H1 (cell line): ENCODE measurements around the gene BYSL. TPM values are rescaled to one million over a fixed set of nuclear protein-coding genes. Genes with fewer than 3 reads are reported as not detected.

Experiments
- GABPA ChIP-seq: IDR thresholded peaks from 2 replicates; pipeline ENCODE4 v1.6.1; 2011; ENCODE audit warnings: mild to moderate bottlenecking, low read length, moderate library complexity, borderline replicate concordance; ENCODE audit not compliant: insufficient read depth
- polyA plus RNA-seq, 7 experiments: library from polyadenylated mRNA; depleted of rRNA in 3 of 7; stranded (reverse) in 5 of 7; unstranded in 2 of 7; fragments of >200 nt in 5 of 7; fragments of 200-250 nt in 2 of 7; gene quantifications; 1 replicate in 5 of 7; 2 replicates in 1 of 7; 4 replicates in 1 of 7; pipeline versions ENCODE4 v1.2.1 to v1.2.3, GENCODE V29; 2011 to 2013; ENCODE audit warnings: missing spikeins in 2 of 7, mixed read lengths in 2 of 7
- total RNA-seq: library from RNA; stranded (reverse); fragmentation: NEBNext Ultra II Directional; extraction: Animal tissue kit (Norgen Biotek cat#: 25700); gene quantifications from 2 replicates; pipeline ENCODE4 v1.2.1, GENCODE V29; 2021

The BYSL gene
- total and polyA plus RNA-seq, 2 of the 8 experiments (the other 6 are each of a cell fraction or from before 2014, with no cell fraction given) = 37.3 to 49.2 TPM

DNA sequence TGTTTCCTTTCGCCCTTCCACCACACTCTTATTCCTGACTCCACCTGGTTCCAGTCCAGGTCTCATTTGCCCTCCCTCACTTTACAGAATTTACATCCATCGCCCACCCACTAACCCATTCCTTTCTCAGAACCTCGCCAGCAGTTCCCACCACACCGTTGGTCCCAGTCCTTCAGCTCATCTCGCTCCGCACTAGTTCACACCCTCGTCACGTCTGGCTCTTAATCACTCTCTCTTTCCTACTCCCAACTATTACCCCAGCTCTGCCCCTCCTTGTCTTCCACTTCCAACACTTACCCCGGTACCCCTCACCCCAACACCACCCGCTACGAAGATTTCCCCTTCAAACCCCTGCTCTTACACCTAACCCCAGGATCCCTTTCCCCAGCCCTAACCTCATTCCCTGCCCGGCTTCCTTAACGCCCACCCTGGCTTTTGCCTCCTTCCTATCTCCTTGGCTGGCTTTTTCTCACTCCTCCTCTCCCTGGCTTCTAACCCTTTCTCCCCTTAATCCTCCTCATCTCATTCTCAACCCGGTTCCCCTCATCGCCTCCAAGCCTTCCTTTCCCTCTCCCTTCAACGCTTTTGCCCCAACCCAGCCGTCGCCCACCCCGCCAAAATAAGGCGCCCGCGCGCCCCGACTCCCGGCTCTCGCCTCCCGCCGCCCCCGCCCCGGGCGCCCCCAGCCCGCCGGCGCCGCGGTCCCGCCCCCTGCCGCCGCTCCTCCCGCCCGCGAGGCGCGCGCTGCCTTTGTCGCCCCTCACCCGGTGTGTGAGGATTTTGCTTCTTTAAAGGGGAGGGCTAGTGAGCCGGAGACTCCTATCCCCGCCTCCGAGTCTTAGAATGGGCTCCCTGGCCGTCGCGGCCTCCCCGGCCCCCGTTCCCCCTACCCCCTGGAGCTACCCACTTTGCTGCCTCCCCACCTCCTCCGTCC is 26.7 kb upstream of the BYSL start (continued):
- no peak for TF ChIP-seq GABPA
